ENCODE measurements around the gene SETD3. TPM values are rescaled to one million over a fixed set of nuclear protein-coding genes. Genes with fewer than 3 reads are reported as not detected.

Gene SETD3
- total and polyA plus RNA-seq, 10 of the 15 experiments (the other 5 are each of a cell fraction or from before 2014, with no cell fraction given) = 11.3 to 44.2 (median 36.5) TPM

DNA sequence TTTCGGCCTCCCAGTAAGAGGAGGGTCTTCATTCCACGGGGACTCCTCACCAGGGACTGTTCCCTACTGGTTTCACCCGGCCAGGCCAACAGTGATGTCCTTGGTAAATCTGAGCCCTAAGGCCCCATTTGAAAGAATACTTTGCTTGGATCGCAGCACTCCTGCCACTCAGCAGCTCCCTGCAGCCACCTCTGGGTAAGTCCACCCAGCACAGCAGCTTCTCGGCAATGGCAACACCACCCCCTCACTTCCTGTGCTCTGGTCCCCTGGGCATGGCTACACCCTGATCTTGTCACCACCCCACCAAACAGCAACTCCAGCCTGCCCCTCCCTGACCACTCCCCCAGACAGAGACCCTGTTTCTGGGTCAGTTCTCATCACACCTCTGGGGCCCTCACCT lies 100.3 kb downstream of the SETD3 start:
- FAIRE-seq = no peak
- ChIA-PET RAD21 (ENCODE audit: unreplicated experiment) (interaction anchor here (0.6 kb wide), 1 partner anchor 93 kb away, joined by 3 read pairs; no protein-coding TSS in a partner anchor), SMC1A (ENCODE audit: uncharacterized antibody, unreplicated experiment) (interaction anchor here (1.4 kb wide), 1 partner anchor 60 kb away, joined by 3 read pairs; no protein-coding TSS in a partner anchor), POLR2A (no interaction called here), CTCF (interaction anchor here (0.9 to 1.8 kb wide), 5 partner anchors 9 to 61 kb away, joined by 4 to 15 read pairs (median 5); no protein-coding TSS in a partner anchor)
- peak; percentile 74 for ATAC-seq
- in situ Hi-C loops (cut with MboI) = no loop called here
- WGBS (ENCODE audit: insufficient coverage, insufficient replicate concordance, low lambda C conversion rate, missing lambda C conversion rate) = 21% methylated on average over 5 of the region's 5 CpGs
- Histone ChIP-seq H3K27me3 (replicated peaks in 1 of 2; ENCODE audit: control insufficient read depth in 2 of 2, insufficient read depth in 2 of 2, low read length in 1 of 2) (peaks cover 0 to 3% of the 10 kb centered on the region in 2 experiments; a peak in 1 of 4 replicates), H3K27ac (ENCODE audit: control insufficient read depth, insufficient read depth) (no peak overlapping the region), H3K36me3 (ENCODE audit: control insufficient read depth in 2 of 2, insufficient read depth in 2 of 2, low read length in 1 of 2) (no peaks in the 10 kb centered on the region), H3K79me2 (ENCODE audit: control insufficient read depth, insufficient read depth, low read length) (no peaks in the 10 kb centered on the region), H3K9me3 (replicated peaks; ENCODE audit: control insufficient read depth, insufficient read depth, low read length) (no peaks in the 10 kb centered on the region), H3K4me2 (ENCODE audit: control insufficient read depth, insufficient read depth) (no peak overlapping the region), H2AFZ (ENCODE audit: control insufficient read depth, low read depth, low read length) (no peak overlapping the region), H3K4me1 (ENCODE audit: control insufficient read depth, insufficient read depth, low read length) (no peaks in the 10 kb centered on the region), H3K9ac (ENCODE audit: control insufficient read depth, insufficient read depth, low read length) (no peak overlapping the region), H4K20me1 (ENCODE audit: control insufficient read depth, insufficient read depth) (no peaks in the 10 kb centered on the region), H3K4me3 (no peak overlapping the region)
- no TSS peak for BruUV-seq (replicated peaks)
- intact Hi-C loops (cut with micrococcal nuclease; ENCODE audit: unreplicated experiment) = no loop called here
- no peak for DNase-seq (ENCODE audit: low read depth, low spot score)
- TF ChIP-seq ELK1 (IDR thresholded peaks at IDR 0.05; ENCODE audit: low read depth, low read length) (no peak), MEF2B (IDR thresholded peaks at IDR 0.05; ENCODE audit: partially characterized antibody, poor library complexity, severe bottlenecking) (peak; percentile 22)

DNA sequence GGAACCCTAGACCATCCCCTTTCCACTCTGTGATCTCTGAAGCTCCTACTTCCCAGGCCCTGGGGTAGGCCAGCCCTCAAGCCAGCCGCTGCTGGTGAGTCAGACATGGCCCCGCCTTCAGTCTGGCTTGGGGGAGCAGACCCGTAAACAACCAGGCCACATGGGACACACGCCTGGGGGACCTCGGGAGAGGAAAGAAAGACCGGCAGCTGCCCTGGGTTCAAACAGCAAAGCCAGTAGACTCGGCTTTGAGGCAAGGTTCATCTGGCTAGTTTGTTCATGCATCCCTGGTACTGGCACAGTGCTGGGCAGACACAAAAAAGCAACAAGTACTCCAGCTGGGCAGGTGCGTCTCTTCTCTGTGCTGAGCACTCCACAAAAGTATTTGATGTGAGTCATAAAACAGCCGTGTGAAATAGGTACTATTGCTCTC lies 101.9 kb downstream of the SETD3 start:
- H3K4me3 ChIP-seq = no peak overlapping the region
- TF ChIP-seq NFYA (IDR thresholded peaks at IDR 0.05; ENCODE audit: borderline replicate concordance, low read depth, low read length) = no peak
- no peak for TF ChIP-seq POLR2A (IDR thresholded peaks at IDR 0.05; ENCODE audit: low read depth, low read length)
- no peak for TF ChIP-seq KDM1A (IDR thresholded peaks at IDR 0.05; ENCODE audit: borderline replicate concordance)
- H3K9me3 ChIP-seq (replicated peaks; ENCODE audit: control insufficient read depth, insufficient read depth, low read length) = no peaks in the 10 kb centered on the region
- no peaks in the 10 kb centered on the region for H3K4me1 ChIP-seq (ENCODE audit: control insufficient read depth, insufficient read depth, low read length)
- H3K27ac ChIP-seq (ENCODE audit: control insufficient read depth, insufficient read depth) = no peak overlapping the region
- no TSS peak for BruUV-seq (replicated peaks)
- ChIA-PET RAD21 (ENCODE audit: unreplicated experiment) (no interaction called here), POLR2A (interaction anchor here (0.6 kb wide), 1 partner anchor 72 kb away, joined by 3 read pairs; no protein-coding TSS in a partner anchor), CTCF (interaction anchor here (1.7 to 2.7 kb wide), 2 partner anchors 10 to 14 kb away, joined by 8 to 10 read pairs; no protein-coding TSS in a partner anchor), SMC1A (ENCODE audit: uncharacterized antibody, unreplicated experiment) (interaction anchor here (1.3 kb wide), 1 partner anchor 37 kb away, joined by 3 read pairs; no protein-coding TSS in a partner anchor)
- no peaks in the 10 kb centered on the region for H3K79me2 ChIP-seq (ENCODE audit: control insufficient read depth, insufficient read depth, low read length)
- DNase-seq (ENCODE audit: low read depth, low spot score) (no peak), FAIRE-seq (no peak), ATAC-seq (peak; percentile 34; the same call in 2 of the 3 replicates)
- no peak overlapping the region for H3K4me2 ChIP-seq (ENCODE audit: control insufficient read depth, insufficient read depth)
- no peak overlapping the region for H2AFZ ChIP-seq (ENCODE audit: control insufficient read depth, low read depth, low read length)
- WGBS (ENCODE audit: insufficient coverage, insufficient replicate concordance, low lambda C conversion rate, missing lambda C conversion rate) = 4% methylated on average over 9 of the region's 9 CpGs
- in situ Hi-C loops (cut with MboI) = no loop called here
- H3K9ac ChIP-seq (ENCODE audit: control insufficient read depth, insufficient read depth, low read length) = no peak overlapping the region
- no peaks in the 10 kb centered on the region for H4K20me1 ChIP-seq (ENCODE audit: control insufficient read depth, insufficient read depth)
- intact Hi-C loops (cut with micrococcal nuclease; ENCODE audit: unreplicated experiment) = no loop called here
- no peaks in the 10 kb centered on the region; a peak in 1 of 4 replicates for H3K27me3 ChIP-seq (replicated peaks in 1 of 2; ENCODE audit: control insufficient read depth in 2 of 2, insufficient read depth in 2 of 2, low read length in 1 of 2)
- H3K36me3 ChIP-seq (ENCODE audit: control insufficient read depth in 2 of 2, insufficient read depth in 2 of 2, low read length in 1 of 2) = no peaks in the 10 kb centered on the region

Data from GM12878 (cell line).